ENCODE data around the gene RUVBL2.

DNA sequence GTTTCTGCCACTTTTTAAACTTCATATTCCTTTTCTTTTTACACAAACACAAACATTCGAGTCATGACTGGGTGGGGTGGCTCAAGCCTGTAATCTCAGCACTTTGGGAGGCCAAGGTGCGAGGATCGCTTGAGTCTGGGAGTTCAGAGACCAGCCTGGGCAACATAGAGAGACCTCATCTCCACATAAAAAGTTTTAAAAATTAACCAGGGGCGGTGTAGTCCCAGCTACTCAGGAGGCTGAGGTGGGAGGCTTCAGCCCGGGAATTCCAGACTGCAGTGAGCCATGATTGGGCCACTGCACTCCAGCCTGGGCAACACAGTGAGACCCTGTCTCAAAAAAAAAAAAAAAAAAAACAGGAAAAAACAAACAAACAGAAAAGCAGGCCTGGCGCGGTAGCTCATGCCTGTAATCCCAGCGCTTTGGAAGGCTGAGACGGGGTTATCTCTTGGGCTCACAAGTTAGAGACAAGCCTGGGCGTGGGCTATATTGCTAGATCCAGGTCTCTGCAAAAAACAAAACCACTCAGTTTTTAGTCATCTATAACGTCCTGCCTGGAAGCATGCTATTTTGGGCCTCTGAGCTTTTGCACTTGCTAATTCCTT is 39.6 kb upstream of the RUVBL2 start:
- TF ChIP-seq POLR2A (IDR thresholded peaks at IDR 0.05), result no peak
- TF ChIP-seq, protein P1, sequence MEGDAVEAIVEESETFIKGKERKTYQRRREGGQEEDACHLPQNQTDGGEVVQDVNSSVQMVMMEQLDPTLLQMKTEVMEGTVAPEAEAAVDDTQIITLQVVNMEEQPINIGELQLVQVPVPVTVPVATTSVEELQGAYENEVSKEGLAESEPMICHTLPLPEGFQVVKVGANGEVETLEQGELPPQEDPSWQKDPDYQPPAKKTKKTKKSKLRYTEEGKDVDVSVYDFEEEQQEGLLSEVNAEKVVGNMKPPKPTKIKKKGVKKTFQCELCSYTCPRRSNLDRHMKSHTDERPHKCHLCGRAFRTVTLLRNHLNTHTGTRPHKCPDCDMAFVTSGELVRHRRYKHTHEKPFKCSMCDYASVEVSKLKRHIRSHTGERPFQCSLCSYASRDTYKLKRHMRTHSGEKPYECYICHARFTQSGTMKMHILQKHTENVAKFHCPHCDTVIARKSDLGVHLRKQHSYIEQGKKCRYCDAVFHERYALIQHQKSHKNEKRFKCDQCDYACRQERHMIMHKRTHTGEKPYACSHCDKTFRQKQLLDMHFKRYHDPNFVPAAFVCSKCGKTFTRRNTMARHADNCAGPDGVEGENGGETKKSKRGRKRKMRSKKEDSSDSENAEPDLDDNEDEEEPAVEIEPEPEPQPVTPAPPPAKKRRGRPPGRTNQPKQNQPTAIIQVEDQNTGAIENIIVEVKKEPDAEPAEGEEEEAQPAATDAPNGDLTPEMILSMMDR (IDR thresholded peaks at IDR 0.05), result no peak
